Measurements from ENCODE around the gene OSBPL8. TPM values are rescaled to one million over a fixed set of nuclear protein-coding genes. Genes with fewer than 3 reads are reported as not detected.
"Not testable (repeated sequence)": the region's sequence is repeated elsewhere in the genome, so short reads cannot be mapped to it uniquely, and the experiment has no call there.

OSBPL8 gene
- total RNA-seq, 1 donor from 2014 or later: 150 TPM

- FAIRE-seq (no peak), DNase-seq (ENCODE audit: low spot score in 2 of 2) (no peak)
These were observed 185.1 kb downstream of the OSBPL8 start for GRCh38 chr12:76374386-76375020.

- no peak for DNase-seq (ENCODE audit: low spot score in 2 of 2)
- no peak for FAIRE-seq
These were observed 191.3 kb downstream of the OSBPL8 start for GRCh38 chr12:76368230-76368629.

- FAIRE-seq (no peak), DNase-seq (ENCODE audit: low spot score in 2 of 2) (no peak)
These were observed 193.4 kb downstream of the OSBPL8 start for GRCh38 chr12:76366163-76366562.

DNA sequence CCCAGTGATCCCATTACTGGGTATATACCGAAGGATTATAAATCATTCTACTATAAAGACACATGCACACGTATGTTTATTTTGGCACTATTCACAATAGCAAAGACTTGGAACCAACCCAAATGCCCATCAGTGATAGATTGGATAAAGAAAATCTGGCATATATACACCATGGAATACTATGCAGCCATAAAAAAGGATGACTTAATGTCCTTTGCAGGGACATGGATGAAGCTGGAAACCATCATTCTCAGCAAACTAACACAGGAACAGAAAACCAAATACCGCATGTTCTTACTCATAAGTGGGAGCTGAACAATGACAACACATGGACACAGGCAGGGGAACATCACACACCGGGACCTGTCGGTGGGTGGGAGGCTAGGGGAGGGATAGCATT lies 195.4 kb downstream of the OSBPL8 start:
- DNase-seq (ENCODE audit: low spot score in 2 of 2): not testable (repeated sequence)

GRCh38 chr12:76360316-76360715 lies 199.3 kb downstream of the OSBPL8 start:
- no peak for DNase-seq (ENCODE audit: low spot score in 2 of 2)
- no peak for FAIRE-seq

More for the DNA sequence above, 195.4 kb downstream of the OSBPL8 start:
- FAIRE-seq: not testable (repeated sequence)

DNA sequence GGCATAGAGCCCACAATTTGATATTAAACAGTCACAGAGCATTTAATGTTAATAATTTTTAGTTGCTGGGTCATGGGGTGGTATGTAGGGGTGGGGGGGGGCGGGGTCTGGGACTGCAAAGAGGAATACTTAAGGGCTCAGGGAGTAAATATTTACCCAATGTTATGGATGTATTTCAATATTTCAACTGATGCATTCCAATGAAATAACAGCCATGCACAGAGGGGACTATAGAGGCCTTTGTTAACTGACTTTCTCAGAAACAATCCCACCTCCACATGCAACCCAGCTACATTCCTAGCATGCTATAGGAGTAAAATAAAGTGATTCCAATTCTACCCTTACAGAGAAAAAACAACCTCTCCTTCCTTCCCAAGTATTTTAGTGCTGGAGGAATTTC lies 203.5 kb downstream of the OSBPL8 start:
- FAIRE-seq: no peak
- DNase-seq (ENCODE audit: low spot score in 2 of 2): no peak

- peak; percentile 50 to 77 for DNase-seq (ENCODE audit: low spot score in 2 of 2)
- FAIRE-seq: no peak
These were observed 211.3 kb downstream of the OSBPL8 start, which contains the start of gene BBS10 for GRCh38 chr12:76348079-76348901. Gene BBS10, minus strand, starts transcription at chr12:76348415. Its CDS starts 57 bp downstream, at chr12:76348358.

DNA sequence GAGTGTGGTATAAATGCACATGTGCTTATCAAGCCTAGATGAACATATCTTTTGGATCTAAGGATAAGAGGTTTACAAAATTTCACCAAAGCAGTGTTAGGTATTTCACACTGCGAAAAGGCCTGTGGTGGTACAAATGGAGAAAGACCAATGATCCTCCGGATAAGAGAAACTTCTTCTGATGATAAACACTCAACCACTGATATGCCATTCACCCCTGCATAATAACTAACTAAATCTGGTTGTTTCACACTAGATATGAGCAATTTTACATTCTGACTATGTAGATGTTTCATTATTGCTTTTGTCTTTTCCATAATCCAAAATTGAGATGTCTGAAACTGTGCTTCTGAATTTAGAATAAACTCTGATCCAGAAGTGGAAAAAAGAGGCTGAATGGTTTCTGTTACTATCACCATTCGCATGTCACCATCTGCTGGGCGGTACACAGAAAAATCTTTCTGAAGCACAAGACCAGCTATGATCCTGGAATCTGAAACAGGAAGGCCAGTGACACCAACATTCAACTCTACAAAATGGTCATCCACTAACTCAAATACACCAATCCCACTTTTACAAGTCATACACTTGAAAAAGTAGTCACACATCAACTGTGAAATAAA lies 212.7 kb downstream of the OSBPL8 start:
- FAIRE-seq (no peak), DNase-seq (ENCODE audit: low spot score in 2 of 2) (peak in 1 of 2 donors; percentile 10)

- no peak for FAIRE-seq
- no peak for DNase-seq (ENCODE audit: low spot score in 2 of 2)
These were observed 213.3 kb downstream of the OSBPL8 start for GRCh38 chr12:76346236-76346635.

GRCh38 chr12:76345569-76345968 lies 214.0 kb downstream of the OSBPL8 start:
- FAIRE-seq (no peak), DNase-seq (ENCODE audit: low spot score in 2 of 2) (no peak)

DNA sequence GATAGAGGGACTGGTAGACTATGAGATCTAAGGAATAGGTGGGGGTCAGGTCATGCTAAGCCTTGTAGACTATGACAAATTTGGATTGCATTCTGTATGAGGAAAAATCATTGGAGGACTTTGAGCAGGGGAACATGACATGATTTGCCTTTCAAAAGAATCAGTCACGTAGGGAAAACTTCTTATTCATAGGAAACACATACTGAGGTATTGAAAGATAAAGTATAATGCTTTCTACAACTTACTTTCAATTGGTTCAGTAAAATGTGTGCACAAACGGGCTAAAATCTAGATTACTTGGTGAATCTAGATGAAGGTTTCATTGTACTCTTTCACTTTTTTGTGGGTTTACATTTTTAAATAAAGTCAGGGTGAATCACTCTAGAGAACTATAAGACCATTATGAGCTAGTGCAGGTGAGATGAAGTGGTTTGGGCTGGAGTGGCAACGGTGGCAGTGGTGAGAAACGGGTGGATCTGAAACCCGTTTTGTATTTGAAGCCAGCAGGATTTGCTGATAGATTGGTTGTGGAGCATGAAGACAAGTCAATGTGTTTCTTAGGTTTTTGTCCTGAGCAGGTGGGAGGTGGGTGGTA lies 218.0 kb downstream of the OSBPL8 start:
- DNase-seq (ENCODE audit: low spot score in 2 of 2) (no peak), FAIRE-seq (no peak)

DNA sequence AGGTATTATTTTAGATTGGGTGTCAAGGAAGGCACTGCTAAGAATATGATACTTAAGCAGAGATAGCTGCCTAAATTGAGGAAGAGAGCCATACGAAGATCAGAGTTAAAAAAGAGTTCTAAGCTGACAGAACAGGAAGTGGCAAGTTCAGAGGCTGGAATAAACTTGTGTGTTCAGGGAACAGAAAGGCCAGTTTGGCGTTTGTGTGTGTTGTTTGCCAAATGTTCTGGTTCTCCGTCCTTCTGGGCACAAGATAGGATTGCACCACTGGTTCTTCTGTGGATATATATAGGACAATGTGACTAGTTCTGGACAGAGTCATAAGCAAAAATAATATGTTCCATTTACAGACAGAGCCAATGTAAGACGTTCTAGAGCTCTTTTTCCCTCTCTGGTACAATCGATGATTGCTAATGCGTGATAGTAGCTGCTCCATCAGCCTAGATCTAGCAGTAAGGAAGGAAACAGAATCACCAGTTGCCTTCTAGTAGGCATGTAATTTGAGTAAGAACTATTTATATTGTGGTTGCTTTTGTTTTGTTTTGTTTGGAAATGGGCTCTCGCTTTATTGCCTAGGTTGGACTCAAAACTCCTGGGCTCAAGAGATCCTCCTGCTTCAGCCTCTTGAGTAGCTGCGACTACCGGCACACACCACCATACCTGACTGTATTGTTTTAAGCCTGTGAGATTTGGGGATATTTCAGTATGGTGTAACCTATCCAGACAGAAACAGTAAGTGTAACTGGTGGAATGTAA lies 218.7 kb downstream of the OSBPL8 start:
- DNase-seq (ENCODE audit: low spot score in 2 of 2): no peak
- FAIRE-seq: no peak

GRCh38 chr12:76337583-76337982 lies 222.0 kb downstream of the OSBPL8 start:
- DNase-seq (ENCODE audit: low spot score in 2 of 2): no peak
- no peak for FAIRE-seq

DNA sequence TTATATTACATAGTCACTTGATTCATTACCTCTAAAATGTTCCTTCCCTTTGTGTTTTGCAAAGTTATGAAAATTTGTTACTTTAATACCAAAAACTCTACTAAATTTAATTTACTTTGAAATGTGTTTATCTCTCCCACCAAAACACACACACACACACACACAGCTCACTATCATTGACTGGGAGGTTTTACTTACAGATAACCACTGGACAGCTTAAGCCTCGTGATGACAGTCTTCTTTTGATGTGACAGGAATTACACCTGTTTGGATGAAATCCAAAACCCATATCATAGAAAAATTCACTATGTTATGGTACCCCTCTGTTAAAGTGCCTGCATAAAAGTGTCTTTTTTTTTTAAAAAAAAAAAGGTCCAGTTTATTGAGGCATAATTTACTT lies 227.0 kb downstream of the OSBPL8 start:
- FAIRE-seq (no peak), DNase-seq (ENCODE audit: low spot score in 2 of 2) (no peak)

DNA sequence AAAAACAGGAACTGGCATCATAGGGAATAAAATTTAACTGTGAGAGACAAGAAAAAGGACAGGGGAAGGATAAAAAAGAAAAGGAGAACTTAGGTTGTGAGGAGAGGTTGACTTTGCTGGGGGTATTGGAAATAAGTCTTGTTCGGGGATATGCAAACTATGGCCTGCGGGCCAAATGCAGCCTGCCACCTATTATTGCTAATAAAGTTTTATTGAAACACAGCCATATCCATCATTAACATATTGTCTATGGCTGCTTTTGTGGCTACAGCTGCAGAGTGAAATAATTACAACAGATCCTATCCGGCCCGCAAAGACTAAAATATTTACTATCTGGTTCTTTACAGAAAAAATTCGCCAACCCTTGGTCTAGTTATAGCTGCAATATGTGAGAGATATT lies 230.0 kb downstream of the OSBPL8 start:
- DNase-seq (ENCODE audit: low spot score in 2 of 2): no peak
- FAIRE-seq: no peak

DNA sequence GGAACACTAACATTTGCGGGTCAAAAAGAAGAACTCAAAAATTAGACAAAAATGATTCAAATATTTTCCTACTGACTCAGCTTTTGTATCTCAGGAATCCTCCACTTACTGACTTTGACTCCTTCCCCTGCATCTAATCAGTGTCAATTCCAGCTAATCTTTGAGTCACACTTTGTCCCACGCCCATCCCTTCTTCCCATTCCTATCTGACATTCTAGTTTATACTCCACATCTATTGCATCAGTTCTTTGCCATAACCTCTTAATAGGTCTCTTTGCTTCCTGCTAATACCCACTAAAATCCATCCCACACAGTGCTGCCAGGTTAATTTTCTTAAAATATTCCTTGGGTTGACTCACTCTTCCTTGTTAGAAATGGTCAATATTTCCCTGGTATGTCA lies 230.4 kb downstream of the OSBPL8 start:
- no peak for FAIRE-seq
- no peak for DNase-seq (ENCODE audit: low spot score in 2 of 2)

DNA sequence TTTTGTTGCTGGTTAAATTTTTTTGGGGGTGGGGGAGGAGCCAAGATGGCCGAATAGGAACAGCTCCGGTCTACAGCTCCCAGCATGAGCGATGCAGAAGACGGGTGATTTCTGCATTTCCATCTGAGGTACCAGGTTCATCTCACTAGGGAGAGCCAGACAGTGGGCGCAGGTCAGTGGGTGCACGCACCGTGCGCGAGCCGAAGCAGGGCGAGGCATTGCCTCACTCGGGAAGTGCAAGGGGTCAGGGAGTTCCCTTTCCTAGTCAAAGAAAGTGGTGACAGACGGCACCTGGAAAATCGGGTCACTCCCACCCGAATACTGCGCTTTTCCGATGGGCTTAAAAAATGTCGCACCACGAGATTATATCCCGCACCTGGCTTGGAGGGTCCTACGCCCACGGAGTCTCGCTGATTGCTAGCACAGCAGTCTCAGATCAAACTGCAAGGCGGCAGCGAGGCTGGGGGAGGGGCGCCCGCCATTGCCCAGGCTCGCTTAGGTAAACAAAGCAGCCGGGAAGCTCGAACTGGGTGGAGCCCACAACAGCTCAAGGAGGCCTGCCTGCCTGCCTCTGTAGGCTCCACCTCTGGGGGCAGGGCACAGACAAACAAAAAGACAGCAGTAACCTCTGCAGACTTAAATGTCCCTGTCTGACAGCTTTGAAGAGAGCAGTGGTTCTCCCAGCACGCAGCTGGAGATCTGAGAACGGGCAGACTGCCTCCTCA lies 239.8 kb downstream of the OSBPL8 start:
- not testable (repeated sequence) for DNase-seq (ENCODE audit: low spot score in 2 of 2); FAIRE-seq

DNA sequence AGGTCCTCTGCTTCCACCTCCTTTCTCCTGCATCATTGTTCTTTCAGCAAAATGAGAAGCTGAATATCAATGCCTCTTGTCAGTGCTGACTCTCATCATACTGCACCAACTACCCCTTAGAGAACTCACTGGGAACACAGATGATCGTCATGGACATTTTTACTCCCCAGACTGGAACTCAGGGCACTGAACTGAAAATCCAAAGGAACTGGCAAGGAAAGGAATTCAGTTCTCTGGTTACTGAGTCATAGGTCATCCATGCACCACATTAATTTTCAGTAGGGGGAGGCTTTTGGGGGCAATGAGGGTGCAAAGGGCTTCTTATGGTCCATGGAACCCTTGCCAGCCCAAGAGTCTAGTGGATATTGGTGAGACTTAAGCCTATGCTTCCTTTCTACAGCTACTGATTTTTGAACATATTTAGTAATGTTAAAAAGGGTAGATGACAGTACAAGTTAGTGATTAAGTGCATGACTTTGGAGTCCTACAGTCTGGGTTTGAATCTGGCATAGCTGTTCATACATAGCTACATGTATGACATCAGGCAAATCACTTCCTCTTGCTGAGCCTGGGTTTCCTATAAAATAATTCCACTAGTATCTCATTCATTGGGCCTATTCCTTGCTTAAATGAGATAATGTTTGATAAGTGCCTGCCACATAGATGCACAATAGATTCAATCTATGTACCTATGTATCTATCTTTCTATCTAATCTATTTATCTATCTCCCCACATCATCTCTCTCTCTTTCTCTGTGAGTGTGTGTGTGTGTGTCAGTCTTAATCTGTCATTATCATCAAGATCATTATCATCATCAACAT lies 240.6 kb downstream of the OSBPL8 start:
- DNase-seq (ENCODE audit: low spot score in 2 of 2) (no peak), FAIRE-seq (no peak)

- DNase-seq (ENCODE audit: low spot score in 2 of 2) (no peak), FAIRE-seq (no peak)
These were observed 241.6 kb downstream of the OSBPL8 start for GRCh38 chr12:76317976-76318375.
